Endothelial cell of umbilical vein (primary cell): ENCODE data around the gene UBE2S.

ENCODE experiments used
- CTCF ChIP-seq, 2 donors: IDR thresholded peaks; 1 replicate in 1 of 2; 2 replicates in 1 of 2; pipeline ENCODE4 v1.5.1; 2011; ENCODE audit warnings: low read length in 2 of 2, mild to moderate bottlenecking in 2 of 2, moderate library complexity in 2 of 2, control low read depth in 1 of 2, inconsistent platforms in 1 of 2, low read depth in 1 of 2; ENCODE audit not compliant: insufficient read depth in 1 of 2; ENCODE audit errors: extremely low read depth in 1 of 2
- EZH2 ChIP-seq: IDR thresholded peaks from 2 replicates; pipeline ENCODE4 v1.6.1; 2012; ENCODE audit warnings: borderline replicate concordance, low read depth, mild to moderate bottlenecking, moderate library complexity, low read length, inconsistent platforms; ENCODE audit not compliant: severe bottlenecking
- FOS ChIP-seq: IDR thresholded peaks from 2 replicates; pipeline ENCODE4 v1.6.1; 2011; ENCODE audit warnings: mild to moderate bottlenecking, low read length, moderate library complexity, borderline replicate concordance; ENCODE audit not compliant: insufficient read depth
- MAX ChIP-seq: IDR thresholded peaks from 2 replicates; pipeline ENCODE4 v1.6.1; 2011; ENCODE audit not compliant: insufficient read depth, insufficient read length

- TF ChIP-seq FOS (no peak), EZH2 (no peak), CTCF (IDR thresholded peaks at IDR 0.05; ENCODE audit: extremely low read depth in 1 of 2, insufficient read depth in 1 of 2, low read depth in 1 of 2, low read length in 2 of 2) (no peak), MAX (no peak)
Measured at GRCh38 chr19:55424518-55424917, 16.9 kb upstream of the UBE2S start.
